ENCODE measurements around the gene IKBKE.

IKBKE gene

DNA sequence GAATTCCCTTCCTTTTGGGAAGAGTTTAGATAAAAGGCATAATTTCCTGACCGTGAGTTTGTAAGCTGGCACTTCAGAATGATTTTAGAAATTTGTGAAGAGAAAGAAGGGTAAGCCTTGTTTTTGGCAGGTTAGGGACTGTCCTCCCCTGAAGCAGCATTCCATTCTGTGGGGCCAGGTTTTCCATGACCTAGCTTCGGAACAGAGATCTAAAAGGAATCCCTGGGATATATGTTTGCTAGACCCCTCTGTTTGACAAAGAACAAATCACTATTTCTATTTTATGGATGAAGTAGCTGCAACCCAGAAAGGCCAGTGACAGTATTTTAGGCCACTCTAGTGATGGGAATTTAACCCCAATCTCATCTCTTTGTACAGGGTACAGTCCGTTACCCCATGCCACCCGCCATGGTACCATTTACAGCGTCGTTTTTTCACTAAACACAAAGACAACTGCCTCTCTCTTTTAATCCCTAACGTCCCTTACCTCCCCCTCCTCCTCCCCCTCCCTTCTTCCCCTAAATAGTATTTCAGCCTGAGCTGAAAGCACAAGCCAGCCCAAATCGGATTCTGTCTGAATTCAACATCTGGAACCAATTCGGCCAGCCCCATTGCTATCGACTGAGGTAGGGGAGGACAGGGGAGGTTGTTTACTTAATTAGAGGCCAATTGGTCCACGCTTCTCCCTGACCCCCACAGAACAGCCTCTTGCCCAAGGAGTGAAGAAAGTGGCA, 23.4 kb upstream of the IKBKE start:
- H3K36me3 Mint-ChIP-seq (ENCODE audit: low read depth) = peaks cover 21% of the 10 kb centered on the region

DNA sequence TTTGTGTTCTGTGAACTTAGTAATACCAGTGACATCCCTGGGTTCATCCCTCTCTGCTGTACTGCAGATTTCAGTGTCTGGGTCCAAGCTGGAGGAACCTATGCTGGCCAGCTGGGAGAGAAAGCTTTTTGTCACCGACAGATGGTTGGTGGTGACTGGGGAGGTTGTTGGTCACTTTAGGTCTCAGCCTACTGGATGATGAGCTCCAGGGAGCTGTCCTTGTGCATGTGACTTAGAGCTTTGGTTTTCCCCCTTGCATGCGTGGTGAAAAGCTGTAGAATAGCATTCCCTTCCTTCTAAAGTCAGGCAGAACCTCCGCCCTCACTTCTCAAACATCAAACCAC, 22.9 kb upstream of the IKBKE start:
- Mint-ChIP-seq H3K27ac (no peak overlapping the region), H3K4me3 (no peak overlapping the region), H3K9me3 (no peaks in the 10 kb centered on the region), H3K4me1 (no peaks in the 10 kb centered on the region), H3K36me3 (ENCODE audit: low read depth) (peaks cover 17% of the 10 kb centered on the region), H3K27me3 (no peaks in the 10 kb centered on the region)
- no peak for ATAC-seq
- no peak for DNase-seq

More for the DNA sequence above, 23.4 kb upstream of the IKBKE start:
- DNase-seq (no peak), ATAC-seq (no peak)
- Mint-ChIP-seq H3K9me3 (no peaks in the 10 kb centered on the region), H3K4me1 (peaks cover 3% of the 10 kb centered on the region), H3K27me3 (no peaks in the 10 kb centered on the region), H3K27ac (no peak overlapping the region), H3K4me3 (no peak overlapping the region)

DNA sequence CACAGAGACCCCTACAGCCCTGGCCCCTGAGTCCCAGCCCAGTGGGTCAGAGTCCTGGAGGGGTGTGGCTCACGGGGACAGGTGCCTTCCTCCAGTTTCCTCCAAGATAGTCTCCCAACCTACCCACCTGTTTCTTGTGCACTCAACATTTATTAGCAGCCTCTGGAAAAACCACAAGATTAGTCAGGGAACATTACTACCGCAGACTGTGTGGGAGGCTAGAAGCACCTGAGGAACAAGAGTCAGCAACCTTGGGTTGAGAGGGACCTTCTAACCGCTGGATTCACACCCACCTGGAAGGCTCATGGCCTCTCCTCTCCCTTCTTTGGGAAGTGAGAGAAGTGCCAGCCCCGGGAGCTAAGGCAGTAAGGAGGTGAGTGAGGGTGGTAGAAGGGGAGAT, 22.5 kb upstream of the IKBKE start:
- Mint-ChIP-seq H3K4me1 (no peaks in the 10 kb centered on the region), H3K4me3 (no peak overlapping the region), H3K9me3 (no peaks in the 10 kb centered on the region), H3K27ac (no peak overlapping the region), H3K36me3 (ENCODE audit: low read depth) (peaks cover 17% of the 10 kb centered on the region), H3K27me3 (no peaks in the 10 kb centered on the region)
- no peak for ATAC-seq
- DNase-seq = no peak

DNA sequence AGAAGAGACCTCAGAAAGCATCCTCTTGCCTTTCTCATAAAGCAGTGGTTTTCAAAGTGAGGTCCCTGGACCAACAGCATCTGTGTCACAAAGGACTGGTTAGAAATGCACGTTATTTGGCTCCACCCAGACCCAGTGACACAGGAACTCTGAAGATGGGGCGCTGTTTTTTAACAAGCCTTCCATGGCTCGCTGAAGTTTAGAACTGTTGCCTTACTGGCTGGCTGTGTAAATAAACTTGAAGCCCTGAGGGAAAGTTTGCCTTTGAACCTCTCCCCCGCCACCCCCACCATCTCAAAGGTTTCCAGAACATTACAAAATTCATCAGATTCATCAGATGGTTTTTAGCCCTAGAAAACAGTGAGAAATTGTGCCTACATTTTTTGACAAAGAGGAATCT, 21.8 kb upstream of the IKBKE start:
- no peaks in the 10 kb centered on the region for H3K27me3 Mint-ChIP-seq
- H3K4me1 Mint-ChIP-seq = no peaks in the 10 kb centered on the region
- peaks cover 17% of the 10 kb centered on the region for H3K36me3 Mint-ChIP-seq (ENCODE audit: low read depth)
- H3K27ac Mint-ChIP-seq = no peak overlapping the region
- H3K9me3 Mint-ChIP-seq = no peaks in the 10 kb centered on the region
- no peak overlapping the region for H3K4me3 Mint-ChIP-seq
- no peak for DNase-seq
- no peak for ATAC-seq

DNA sequence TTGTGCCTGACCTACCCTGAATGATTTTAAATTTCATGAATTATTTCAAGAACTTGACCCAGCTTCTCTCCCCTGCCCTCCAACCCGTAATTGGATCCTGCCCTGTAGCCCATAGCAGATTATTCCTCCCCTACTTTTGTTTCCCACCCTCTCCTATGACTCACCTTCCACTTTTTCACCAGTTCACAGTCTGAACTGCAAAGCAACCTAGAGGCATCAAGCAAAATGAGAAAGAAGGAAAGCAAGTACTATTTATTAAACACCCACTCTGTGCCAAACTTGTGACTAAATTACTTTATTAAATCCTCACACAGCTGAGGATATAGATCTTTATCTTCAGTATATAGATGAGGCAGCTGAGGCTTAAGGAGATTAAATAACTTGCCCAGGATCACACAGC, 20.7 kb upstream of the IKBKE start:
- H3K36me3 Mint-ChIP-seq (ENCODE audit: low read depth) = peaks cover 16% of the 10 kb centered on the region
- H3K27ac Mint-ChIP-seq = no peak overlapping the region

DNA sequence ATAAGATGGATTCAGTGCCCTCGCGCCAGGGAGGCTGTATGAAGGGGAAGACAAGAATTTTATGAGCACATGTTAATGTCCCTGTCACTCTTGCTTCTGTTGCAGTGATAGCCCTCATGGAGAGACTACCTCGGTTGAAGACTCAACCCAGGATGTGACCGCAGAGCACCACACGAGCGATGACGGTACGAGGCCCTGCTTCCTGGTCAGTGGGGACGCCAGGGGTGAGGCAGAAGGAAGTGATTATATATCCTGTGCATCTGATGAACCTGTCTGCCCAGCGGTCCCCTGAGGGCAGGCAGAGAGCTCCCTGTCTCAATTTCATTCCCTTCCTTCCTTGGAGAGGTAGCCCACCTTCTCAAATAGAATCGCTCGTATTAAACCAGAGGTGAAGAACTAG, 20.0 kb upstream of the IKBKE start:
- Mint-ChIP-seq H3K36me3 (ENCODE audit: low read depth) (peaks cover 17% of the 10 kb centered on the region), H3K27ac (no peak overlapping the region), H3K9me3 (no peaks in the 10 kb centered on the region), H3K27me3 (no peaks in the 10 kb centered on the region), H3K4me3 (no peak overlapping the region), H3K4me1 (no peaks in the 10 kb centered on the region)
- DNase-seq (no peak), ATAC-seq (no peak)

More for the DNA sequence above, 20.7 kb upstream of the IKBKE start:
- no peak for ATAC-seq
- H3K27me3 Mint-ChIP-seq = no peaks in the 10 kb centered on the region
- H3K4me3 Mint-ChIP-seq = no peak overlapping the region
- H3K9me3 Mint-ChIP-seq = no peaks in the 10 kb centered on the region
- H3K4me1 Mint-ChIP-seq = no peaks in the 10 kb centered on the region
- DNase-seq = no peak

DNA sequence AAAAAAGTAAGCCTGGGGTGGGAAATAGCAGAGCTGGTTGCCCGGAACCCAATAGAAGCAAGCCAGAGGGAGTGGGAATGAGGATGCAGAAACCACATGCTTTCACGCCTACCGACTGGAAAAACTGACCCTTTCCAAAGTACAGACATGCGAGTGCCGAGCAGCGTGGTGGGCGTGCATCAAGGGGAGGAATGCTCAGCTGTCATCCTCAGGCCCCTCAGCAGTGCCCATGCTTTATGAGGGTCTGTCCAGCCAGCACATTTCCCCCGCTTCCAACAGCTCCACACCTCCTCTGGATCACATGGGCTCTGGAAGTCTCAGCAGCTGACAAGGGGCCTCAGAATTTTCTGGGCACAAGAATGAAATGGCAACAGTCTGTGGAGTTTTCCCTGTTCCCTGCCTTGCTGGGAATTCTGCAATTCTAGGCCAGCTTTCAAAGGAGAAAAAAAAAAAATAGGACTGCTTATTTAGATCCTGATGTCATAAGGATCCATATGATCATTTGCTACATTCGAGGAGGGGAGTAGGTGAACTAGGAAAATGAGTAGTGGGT, 19.1 kb upstream of the IKBKE start:
- Mint-ChIP-seq H3K27ac (no peak overlapping the region), H3K4me1 (peaks cover 2% of the 10 kb centered on the region), H3K27me3 (no peaks in the 10 kb centered on the region), H3K4me3 (no peak overlapping the region), H3K36me3 (ENCODE audit: low read depth) (peaks cover 19% of the 10 kb centered on the region), H3K9me3 (no peaks in the 10 kb centered on the region)
- no peak for ATAC-seq
- no peak for DNase-seq

DNA sequence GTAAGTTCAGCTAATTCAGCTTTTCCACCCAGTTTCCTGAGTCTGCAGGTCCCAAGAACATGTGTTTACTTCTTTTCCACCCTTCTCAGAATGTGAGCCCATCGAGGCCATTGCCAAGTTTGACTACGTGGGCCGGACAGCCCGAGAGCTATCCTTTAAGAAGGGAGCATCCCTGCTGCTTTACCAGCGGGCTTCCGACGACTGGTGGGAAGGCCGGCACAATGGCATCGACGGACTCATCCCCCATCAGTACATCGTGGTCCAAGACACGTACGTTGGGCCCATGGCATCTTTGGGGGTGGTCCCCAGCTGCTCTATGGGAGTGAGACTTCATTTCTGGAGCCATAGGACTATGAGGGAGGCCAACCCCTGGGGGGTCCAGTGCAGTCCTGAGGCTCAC, 17.2 kb upstream of the IKBKE start:
- Mint-ChIP-seq H3K4me1 (peaks cover 3% of the 10 kb centered on the region), H3K27me3 (no peaks in the 10 kb centered on the region), H3K36me3 (ENCODE audit: low read depth) (peaks cover 17% of the 10 kb centered on the region), H3K9me3 (no peaks in the 10 kb centered on the region), H3K4me3 (no peak overlapping the region), H3K27ac (no peak overlapping the region)
- ATAC-seq = no peak
- no peak for DNase-seq

DNA sequence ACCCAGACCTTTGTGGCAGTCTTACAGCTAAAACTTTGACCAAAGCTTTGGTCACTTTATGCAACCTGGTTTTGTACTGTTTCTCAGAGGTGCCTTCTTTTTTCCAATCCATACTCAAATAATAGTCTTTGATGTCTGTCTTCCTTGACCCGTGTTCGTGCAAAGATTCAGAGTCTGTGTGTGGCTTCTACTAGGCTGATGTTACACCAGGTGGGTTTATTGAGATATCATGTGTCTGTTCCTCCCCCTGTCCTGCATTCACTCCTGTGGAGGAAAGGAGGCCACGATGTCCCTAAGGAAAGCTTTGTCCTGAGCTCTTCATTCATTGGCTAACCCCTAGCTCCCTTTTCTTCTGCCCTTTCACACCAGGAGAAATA, 15.0 kb upstream of the IKBKE start:
- H3K4me3 Mint-ChIP-seq = no peak overlapping the region
- peaks cover 3% of the 10 kb centered on the region for H3K4me1 Mint-ChIP-seq
- DNase-seq (no peak), ATAC-seq (no peak)
- peaks cover 9% of the 10 kb centered on the region for H3K36me3 Mint-ChIP-seq (ENCODE audit: low read depth)
- H3K27me3 Mint-ChIP-seq = no peaks in the 10 kb centered on the region
- no peak overlapping the region for H3K27ac Mint-ChIP-seq
- H3K9me3 Mint-ChIP-seq = no peaks in the 10 kb centered on the region

DNA sequence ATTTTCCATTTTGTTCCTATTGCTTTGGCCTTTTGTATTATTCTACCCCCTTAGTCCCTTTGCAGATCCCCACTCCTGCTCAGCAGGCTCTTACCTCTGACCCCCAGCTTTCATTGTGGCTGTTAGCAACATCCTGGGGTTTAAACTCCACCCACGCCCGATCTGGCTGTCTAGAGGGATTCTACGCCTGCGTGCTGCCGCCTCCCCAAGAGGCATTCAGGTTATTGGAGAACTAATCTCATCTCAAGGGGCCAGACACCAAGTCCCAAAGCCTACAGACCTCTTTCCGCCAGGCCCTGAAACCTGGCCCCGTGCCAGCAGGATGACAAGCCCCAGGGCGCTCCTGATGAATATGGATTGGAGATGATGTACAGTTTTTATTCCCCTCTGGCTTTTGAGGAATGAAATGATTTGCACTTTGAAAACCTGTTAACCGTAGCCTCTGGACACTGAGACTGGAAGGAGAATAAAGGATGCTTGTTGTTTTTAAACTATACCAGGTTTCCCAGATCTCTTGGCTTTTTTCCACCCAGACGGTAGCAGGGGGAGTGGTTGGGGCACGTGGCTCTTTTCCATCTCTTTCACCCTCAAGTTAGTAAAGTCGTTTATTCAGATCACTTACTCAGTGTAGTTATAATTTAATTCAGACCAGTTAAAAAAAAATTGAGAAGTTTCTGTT, 14.5 kb upstream of the IKBKE start:
- peaks cover 5% of the 10 kb centered on the region for H3K36me3 Mint-ChIP-seq (ENCODE audit: low read depth)
- no peak overlapping the region for H3K27ac Mint-ChIP-seq
- no peaks in the 10 kb centered on the region for H3K9me3 Mint-ChIP-seq
- ATAC-seq (no peak), DNase-seq (no peak)
- peaks cover 3% of the 10 kb centered on the region for H3K4me1 Mint-ChIP-seq
- H3K4me3 Mint-ChIP-seq = no peak overlapping the region
- H3K27me3 Mint-ChIP-seq = no peaks in the 10 kb centered on the region

DNA sequence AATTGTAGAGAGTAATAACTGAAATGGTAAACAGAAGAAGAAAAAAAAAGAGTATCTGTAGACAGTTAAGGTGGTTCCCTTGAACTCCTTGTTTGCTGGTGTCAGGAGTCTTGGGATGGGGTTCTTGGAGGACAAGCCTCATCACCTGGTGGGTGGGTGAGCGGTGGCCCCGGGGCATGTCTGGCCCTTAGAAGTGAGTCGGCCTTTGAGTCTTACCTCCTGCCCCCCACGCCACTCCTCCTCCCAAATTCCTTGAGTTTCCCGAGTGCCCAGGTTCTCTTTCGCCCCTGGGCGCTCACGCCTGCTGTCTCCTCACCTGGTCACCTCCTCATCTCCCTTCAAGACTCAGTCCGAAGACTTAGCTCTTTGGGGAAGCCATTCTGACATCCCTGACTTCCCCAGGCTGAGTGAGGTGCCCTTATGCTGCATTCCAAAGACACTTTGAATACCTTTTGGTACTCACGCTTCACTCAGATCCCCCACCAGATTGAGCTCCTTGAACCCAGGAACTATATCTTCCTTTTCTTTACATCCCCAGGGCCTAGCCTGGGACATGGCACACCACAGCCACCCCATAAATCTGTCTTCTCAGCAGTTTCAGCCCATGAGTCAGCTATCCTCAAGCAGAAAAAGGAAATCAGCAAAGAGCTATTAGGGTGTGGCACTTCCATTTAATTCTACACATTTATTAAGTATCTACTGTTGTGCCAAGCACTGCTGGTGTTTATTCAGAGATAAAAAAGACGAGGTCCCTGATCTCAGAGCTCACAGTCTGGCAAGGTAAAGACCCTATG, 13.5 kb upstream of the IKBKE start:
- Mint-ChIP-seq H3K36me3 (ENCODE audit: low read depth) (peaks cover 6% of the 10 kb centered on the region), H3K27ac (no peak overlapping the region), H3K4me3 (no peak overlapping the region), H3K4me1 (peaks cover 3% of the 10 kb centered on the region), H3K27me3 (no peaks in the 10 kb centered on the region), H3K9me3 (no peaks in the 10 kb centered on the region)
- DNase-seq (no peak), ATAC-seq (no peak)

DNA sequence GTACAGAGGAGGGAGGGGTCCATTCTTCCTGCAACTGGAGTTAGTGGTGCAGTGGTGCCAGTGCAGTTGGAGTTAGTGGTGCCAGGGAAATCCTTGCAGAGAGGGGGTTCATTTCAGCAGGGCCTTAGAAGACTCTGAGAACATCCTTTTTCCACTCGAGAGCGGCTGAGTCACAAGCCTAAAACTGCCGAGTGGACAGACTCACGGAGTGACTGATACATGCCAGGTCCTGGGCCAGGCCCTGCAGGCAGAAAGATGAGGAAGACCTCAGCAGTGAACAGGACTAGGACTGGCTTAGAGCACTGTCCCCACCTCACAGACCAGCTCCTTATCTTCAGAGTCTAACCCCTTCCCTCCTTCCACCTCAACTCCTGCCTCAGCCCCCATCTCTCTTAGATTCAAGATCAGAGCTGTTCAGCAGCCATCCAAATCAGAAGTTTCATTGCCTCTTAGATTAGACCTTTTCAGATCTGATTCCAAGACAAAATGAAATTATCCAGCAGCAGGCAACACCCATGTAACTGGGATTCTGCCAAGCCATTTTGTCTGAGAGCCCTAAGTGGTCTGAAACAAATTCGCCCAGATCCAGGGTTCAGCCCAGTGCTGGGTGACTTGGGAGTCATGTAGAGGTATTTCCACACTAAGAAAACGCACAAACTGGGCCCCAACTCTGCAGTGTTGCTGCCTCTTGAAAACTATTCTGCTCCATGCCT, 12.7 kb upstream of the IKBKE start:
- H3K4me1 Mint-ChIP-seq = peaks cover 8% of the 10 kb centered on the region
- ATAC-seq (no peak), DNase-seq (no peak)
- H3K4me3 Mint-ChIP-seq = no peak overlapping the region
- H3K27ac Mint-ChIP-seq = no peak overlapping the region
- H3K27me3 Mint-ChIP-seq = no peaks in the 10 kb centered on the region
- no peaks in the 10 kb centered on the region for H3K9me3 Mint-ChIP-seq
- H3K36me3 Mint-ChIP-seq (ENCODE audit: low read depth) = peaks cover 6% of the 10 kb centered on the region

DNA sequence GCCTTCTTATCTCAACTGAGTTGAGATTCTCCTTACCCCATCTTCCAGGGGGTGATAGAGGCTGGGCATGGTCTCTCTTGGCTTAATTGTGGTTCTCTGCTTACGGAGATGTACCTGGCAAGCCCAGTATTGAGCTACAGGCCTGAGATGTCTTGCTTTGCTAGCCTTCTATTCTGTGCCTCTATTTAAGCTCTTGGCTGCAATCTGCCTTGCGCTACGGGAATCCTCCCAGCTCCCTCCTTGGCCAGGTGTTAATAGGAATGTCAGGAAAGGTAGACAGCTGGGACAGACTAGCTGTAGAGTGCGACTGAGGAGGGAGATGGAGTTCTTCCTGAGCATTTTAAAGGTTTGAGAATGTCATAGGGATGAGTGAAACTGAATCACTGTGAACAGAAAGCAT, 10.6 kb upstream of the IKBKE start:
- Mint-ChIP-seq H3K4me1 (peaks cover 29% of the 10 kb centered on the region), H3K4me3 (no peak overlapping the region), H3K36me3 (ENCODE audit: low read depth) (peaks cover 4% of the 10 kb centered on the region), H3K9me3 (no peaks in the 10 kb centered on the region), H3K27ac (no peak overlapping the region), H3K27me3 (no peaks in the 10 kb centered on the region)
- no peak for DNase-seq
- ATAC-seq = no peak

DNA sequence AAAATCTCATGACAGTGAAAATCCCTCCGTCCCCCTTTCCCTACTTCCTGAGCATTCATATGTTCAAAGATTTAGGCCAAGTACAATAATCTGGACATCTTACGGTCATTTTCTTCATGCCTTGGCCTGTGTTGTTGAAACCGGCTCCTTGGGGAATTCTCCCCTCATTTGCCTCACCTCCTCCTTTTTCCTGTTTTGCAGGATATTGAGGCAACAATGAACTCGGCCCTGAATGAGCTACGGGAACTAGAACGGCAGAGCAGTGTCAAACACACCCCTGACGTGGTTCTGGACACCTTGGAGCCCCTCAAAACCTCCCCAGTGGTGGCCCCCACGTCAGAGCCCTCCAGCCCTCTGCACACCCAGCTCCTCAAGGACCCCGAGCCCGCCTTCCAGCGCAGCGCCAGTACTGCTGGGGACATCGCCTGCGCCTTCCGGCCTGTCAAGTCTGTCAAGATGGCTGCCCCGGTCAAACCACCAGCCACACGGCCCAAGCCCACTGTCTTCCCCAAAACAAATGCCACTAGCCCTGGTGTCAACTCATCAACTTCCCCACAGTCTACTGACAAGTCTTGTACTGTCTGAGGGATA, 9.3 kb upstream of the IKBKE start:
- no peak overlapping the region for H3K4me3 Mint-ChIP-seq
- H3K36me3 Mint-ChIP-seq (ENCODE audit: low read depth) = peaks cover 2% of the 10 kb centered on the region
- H3K27me3 Mint-ChIP-seq = no peaks in the 10 kb centered on the region
- H3K4me1 Mint-ChIP-seq = peaks cover 41% of the 10 kb centered on the region
- DNase-seq (no peak), ATAC-seq (no peak)
- H3K27ac Mint-ChIP-seq = no peak overlapping the region
- no peaks in the 10 kb centered on the region for H3K9me3 Mint-ChIP-seq

Measured in activated naive CD8-positive, alpha-beta T cell treated with anti-CD3 and anti-CD28 coated beads, Interleukin-2, amount 50 U/mL, for 24 hours (primary cell).